Panc1 (cell line): ENCODE measurements around the gene MIOS. TPM values are rescaled to one million over a fixed set of nuclear protein-coding genes. Genes with fewer than 3 reads are reported as not detected.

Source experiments
- ATAC-seq: fragments of 200-7000 bp; cut with Tn5 transposase; 2 replicates; pipeline ENCODE4 v1.9.1; 2020; ENCODE audit warnings: mild to moderate bottlenecking, moderate library complexity
- BruUV-seq: library from RNA; stranded (reverse); fragments of 400-500 nt; replicated peaks from 2 replicates; lab custom pipeline; 2021; lab: Mats Ljungman, UMichigan
- CTCF ChIA-PET: fragments of 300-600 bp; sonication (Branson Sonifier 250); formaldehyde crosslinking; loops from one replicate; lab custom pipeline; 2022; ENCODE audit warnings: antibody characterized with exemption; lab: Charles Lee
- POLR2A ChIA-PET: fragments of 300-600 bp; sonication (Branson Sonifier 250); formaldehyde crosslinking; loops from one replicate; lab custom pipeline; 2022; ENCODE audit warnings: antibody characterized with exemption; lab: Charles Lee
- DNase-seq: peaks from one replicate; pipeline ENCODE4 v3.0.0-alpha.2; 2010; ENCODE audit warnings: low read depth, low spot score
- H3K27ac ChIP-seq: 2 replicates; pipeline ENCODE4 v1.5.1; 2011; ENCODE audit warnings: mild to moderate bottlenecking, low read length, inconsistent platforms
- H3K27me3 ChIP-seq: fragments of 200-500 bp; sonication (Bioruptor generic); 2 replicates; pipeline ENCODE4 v1.6.0; 2014; ENCODE audit warnings: low read length, inconsistent platforms; ENCODE audit not compliant: control insufficient read depth, insufficient read depth
- H3K36me3 ChIP-seq: fragments of 200-500 bp; sonication (Bioruptor generic); 2 replicates; pipeline ENCODE4 v1.5.1; 2014; ENCODE audit warnings: inconsistent platforms, mild to moderate bottlenecking, low read length, moderate library complexity; ENCODE audit not compliant: control insufficient read depth, insufficient read depth
- H3K4me1 ChIP-seq: 2 replicates; pipeline ENCODE4 v1.5.1; 2011; ENCODE audit warnings: inconsistent platforms, mild to moderate bottlenecking, low read length, moderate library complexity; ENCODE audit not compliant: control insufficient read depth, insufficient read depth
- H3K4me3 ChIP-seq, 2 experiments: 2 replicates each; pipeline ENCODE4 v1.5.1; 2011 to 2012; ENCODE audit warnings: low read depth in 2 of 2, low read length in 2 of 2, mild to moderate bottlenecking in 2 of 2, inconsistent platforms in 1 of 2, moderate library complexity in 1 of 2
- H3K9me3 ChIP-seq: fragments of 200-500 bp; sonication (Bioruptor generic); 2 replicates; pipeline ENCODE4 v1.5.1; 2014; ENCODE audit warnings: low read depth, mild to moderate bottlenecking, inconsistent platforms, low read length, moderate library complexity; ENCODE audit not compliant: control insufficient read depth, insufficient read depth
- CTCF ChIP-seq: fragments of 450-650 bp; IDR thresholded peaks from 2 replicates; pipeline ENCODE4 v1.5.1; 2017; ENCODE audit warnings: mild to moderate bottlenecking
- POLR2AphosphoS5 ChIP-seq: IDR thresholded peaks from 2 replicates; pipeline ENCODE4 v1.6.1; 2012; ENCODE audit warnings: mild to moderate bottlenecking, low read depth, low read length, moderate library complexity
- REST ChIP-seq, 2 experiments: IDR thresholded peaks; 2 replicates each; pipeline ENCODE4 v1.6.1; 2011 to 2012; ENCODE audit warnings: low read depth in 2 of 2, control low read depth in 1 of 2, low read length in 1 of 2, mild to moderate bottlenecking in 1 of 2, moderate library complexity in 1 of 2; ENCODE audit not compliant: insufficient read depth in 1 of 2
- SIN3A ChIP-seq: IDR thresholded peaks from 2 replicates; pipeline ENCODE4 v1.6.1; 2012; ENCODE audit warnings: low read depth, mild to moderate bottlenecking, low read length, moderate library complexity, borderline replicate concordance; ENCODE audit not compliant: insufficient read depth
- TCF7L2 ChIP-seq: IDR thresholded peaks from 2 replicates; pipeline ENCODE4 v1.6.1; 2011; ENCODE audit warnings: mild to moderate bottlenecking, low read depth, low read length, inconsistent platforms
- in situ Hi-C: cut with HindIII; loops from 2 replicates; pipeline ENCODE4 v1.10.0; 2016; ENCODE audit warnings: low sequenced_read_pairs, low pct_unique_long_range_greater_than_20kb
- intact Hi-C: fragments of 100-400 bp; cut with micrococcal nuclease; formaldehyde crosslinking; loops from one replicate; pipeline ENCODE4 v1.10.0; 2022; ENCODE audit not compliant: unreplicated experiment
- total RNA-seq: library from RNA; stranded (reverse); gene quantifications from one replicate; pipeline ENCODE4 v1.2.1, GENCODE V29; 2021; ENCODE audit not compliant: unreplicated experiment

The MIOS gene
- total RNA-seq, 1 experiment from 2014 or later, result 40.8 TPM

GRCh38 chr7:7529328-7529727, 37.4 kb upstream of the MIOS start:
- BruUV-seq, result no TSS peak
- Histone ChIP-seq H3K36me3 (no peaks in the 10 kb centered on the region), H3K27ac (no peak overlapping the region), H3K9me3 (no peaks in the 10 kb centered on the region), H3K27me3 (peaks cover 9% of the 10 kb centered on the region; the same call in 1 of the 2 replicates), H3K4me3 (no peak overlapping the region), H3K4me1 (no peaks in the 10 kb centered on the region)
- ATAC-seq (no peak), DNase-seq (no peak)
- ChIA-PET POLR2A (interaction anchor here (0.7 kb wide), 2 partner anchors 16 to 449 kb away, joined by 7 read pairs; no protein-coding TSS in a partner anchor), CTCF (no interaction called here)
- in situ Hi-C loops (no loop called here), intact Hi-C loops (no loop called here)
- TF ChIP-seq TCF7L2, result no peak
- no peak for TF ChIP-seq CTCF
- no peak for TF ChIP-seq POLR2AphosphoS5
- no peak for TF ChIP-seq SIN3A
- TF ChIP-seq REST (IDR thresholded peaks at IDR 0.05; ENCODE audit: insufficient read depth in 1 of 2, low read depth in 2 of 2, low read length in 1 of 2), result no peak

- peaks cover 23% of the 10 kb centered on the region; the same call in 1 of the 2 replicates for H3K27me3 ChIP-seq
- no peaks in the 10 kb centered on the region for H3K4me1 ChIP-seq
- ChIA-PET CTCF (no interaction called here), POLR2A (no interaction called here)
- H3K27ac ChIP-seq, result no peak overlapping the region
- H3K36me3 ChIP-seq, result no peaks in the 10 kb centered on the region
- no TSS peak for BruUV-seq
- H3K4me3 ChIP-seq, result no peak overlapping the region
- intact Hi-C loops, result loop anchor here (10.0 kb wide), 1 partner anchor 559 kb away; no protein-coding TSS in a partner anchor
- ATAC-seq (no peak), DNase-seq (no peak)
- in situ Hi-C loops, result no loop called here
- TF ChIP-seq REST (IDR thresholded peaks at IDR 0.05; ENCODE audit: insufficient read depth in 1 of 2, low read depth in 2 of 2, low read length in 1 of 2) (no peak), TCF7L2 (no peak), SIN3A (no peak), POLR2AphosphoS5 (no peak), CTCF (no peak)
- H3K9me3 ChIP-seq, result no peaks in the 10 kb centered on the region
Observed at GRCh38 chr7:7533831-7534430, 32.8 kb upstream of the MIOS start.
